A673 (cell line): Measurements from ENCODE around the gene HOOK2.

Experiments
- EZH2 ChIP-seq: fragments of 200-600 bp; sonication (generic); IDR thresholded peaks from 2 replicates; pipeline ENCODE4 v1.6.1; 2017; ENCODE audit warnings: borderline replicate concordance, low read depth, mild to moderate bottlenecking, mixed read lengths, antibody characterized with exemption, low read length; ENCODE audit not compliant: poor library complexity, severe bottlenecking
- TF ChIP-seq, protein P1 (sequence below): fragments of 300-800, 200-600 bp; sonication (generic); conservative IDR thresholded peaks from 2 replicates; pipeline ENCODE4 v1.5.1; 2017; ENCODE audit warnings: low read depth, mild to moderate bottlenecking, antibody characterized with exemption, low read length, moderate library complexity, mixed read lengths

DNA sequence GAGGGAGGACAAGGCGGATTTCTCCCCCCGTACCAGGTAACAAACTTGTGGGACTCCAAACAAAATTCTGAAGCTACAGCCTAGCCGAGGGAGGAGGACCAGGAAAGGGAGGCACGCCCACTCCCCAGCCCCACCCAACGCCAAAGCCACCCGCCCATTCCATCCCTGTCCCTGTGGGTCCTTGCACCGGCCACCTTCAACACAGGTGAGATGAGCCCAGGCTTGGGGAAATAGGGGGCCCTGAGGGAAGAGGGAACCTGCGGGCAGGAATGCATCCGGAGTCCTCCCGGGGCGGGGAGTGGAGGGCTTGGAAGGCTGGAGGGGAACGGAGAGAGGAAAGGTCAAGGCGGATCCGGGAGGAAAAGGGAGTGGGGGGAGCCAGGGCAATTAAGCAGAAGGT is 23.7 kb downstream of the HOOK2 start, which contains the start of gene BEST2:
- TF ChIP-seq EZH2: no peak
- TF ChIP-seq, protein P1, sequence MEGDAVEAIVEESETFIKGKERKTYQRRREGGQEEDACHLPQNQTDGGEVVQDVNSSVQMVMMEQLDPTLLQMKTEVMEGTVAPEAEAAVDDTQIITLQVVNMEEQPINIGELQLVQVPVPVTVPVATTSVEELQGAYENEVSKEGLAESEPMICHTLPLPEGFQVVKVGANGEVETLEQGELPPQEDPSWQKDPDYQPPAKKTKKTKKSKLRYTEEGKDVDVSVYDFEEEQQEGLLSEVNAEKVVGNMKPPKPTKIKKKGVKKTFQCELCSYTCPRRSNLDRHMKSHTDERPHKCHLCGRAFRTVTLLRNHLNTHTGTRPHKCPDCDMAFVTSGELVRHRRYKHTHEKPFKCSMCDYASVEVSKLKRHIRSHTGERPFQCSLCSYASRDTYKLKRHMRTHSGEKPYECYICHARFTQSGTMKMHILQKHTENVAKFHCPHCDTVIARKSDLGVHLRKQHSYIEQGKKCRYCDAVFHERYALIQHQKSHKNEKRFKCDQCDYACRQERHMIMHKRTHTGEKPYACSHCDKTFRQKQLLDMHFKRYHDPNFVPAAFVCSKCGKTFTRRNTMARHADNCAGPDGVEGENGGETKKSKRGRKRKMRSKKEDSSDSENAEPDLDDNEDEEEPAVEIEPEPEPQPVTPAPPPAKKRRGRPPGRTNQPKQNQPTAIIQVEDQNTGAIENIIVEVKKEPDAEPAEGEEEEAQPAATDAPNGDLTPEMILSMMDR: no peak
